Fibroblast of peridontal ligament (primary cell): ENCODE data around the gene MIGA1.

Experiments
- DNase-seq: peaks from one replicate; pipeline ENCODE4 v3.0.0-alpha.2; 2010; ENCODE audit errors: extremely low read depth

Gene MIGA1

DNA sequence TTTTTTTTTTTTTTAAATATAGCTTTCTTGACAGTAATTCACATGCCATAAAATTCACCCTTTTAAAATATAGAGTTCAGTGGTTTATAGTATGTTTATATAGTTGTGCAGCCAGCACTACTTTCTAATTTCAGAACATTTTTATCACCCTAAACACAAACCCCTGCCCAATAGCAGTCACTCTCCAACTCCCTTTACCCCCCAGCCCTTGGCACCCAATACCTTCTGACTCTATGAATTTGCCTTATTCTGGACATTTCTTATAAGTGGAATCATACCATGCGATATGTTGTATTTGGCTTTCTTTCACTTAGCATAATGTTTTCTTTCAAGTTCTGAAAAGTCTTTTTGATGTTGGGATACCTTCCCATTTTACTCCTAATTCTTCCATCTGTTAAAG is 66.5 kb downstream of the MIGA1 start:
- no peak for DNase-seq

DNA sequence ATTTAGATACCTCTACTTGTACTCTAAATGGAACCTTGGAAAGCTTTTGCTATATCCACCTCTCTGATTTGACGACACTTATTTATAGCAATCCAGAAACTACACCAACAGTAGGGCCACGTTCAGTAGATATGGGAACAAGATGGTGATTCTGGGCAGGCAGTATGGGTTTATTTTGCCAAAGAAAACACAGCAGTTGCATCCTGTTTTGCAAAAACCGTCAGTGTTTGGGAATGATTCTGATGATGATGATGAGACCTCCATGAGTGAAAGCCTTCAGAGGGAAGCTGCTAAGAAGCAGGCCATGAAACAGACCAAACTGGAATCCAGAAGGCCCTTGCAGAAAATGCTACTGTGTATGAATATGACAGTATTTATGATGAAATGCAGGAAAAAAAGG is 67.5 kb downstream of the MIGA1 start:
- no peak for DNase-seq

DNA sequence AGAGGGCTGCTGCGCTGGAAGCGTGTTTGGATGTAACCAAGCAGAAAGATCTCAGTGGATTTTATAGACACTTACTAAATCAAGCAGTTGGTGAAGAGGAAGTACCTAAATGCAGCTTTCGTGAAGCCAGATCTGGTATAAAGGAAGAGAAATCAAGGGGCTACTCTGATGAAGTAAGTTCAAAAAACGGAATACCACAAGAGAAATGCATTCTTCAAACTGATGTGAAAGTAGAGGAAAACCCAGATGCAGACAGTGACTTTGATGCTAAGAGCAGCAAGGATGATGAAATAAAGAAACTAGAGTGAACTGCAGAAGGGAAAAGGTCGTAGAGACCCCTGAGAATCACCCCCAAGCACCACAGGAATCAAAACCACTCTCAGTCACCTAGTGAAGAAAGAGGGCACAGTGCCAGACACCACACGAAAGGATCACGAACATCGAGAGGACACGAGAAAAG is 68.2 kb downstream of the MIGA1 start:
- no peak for DNase-seq

DNA sequence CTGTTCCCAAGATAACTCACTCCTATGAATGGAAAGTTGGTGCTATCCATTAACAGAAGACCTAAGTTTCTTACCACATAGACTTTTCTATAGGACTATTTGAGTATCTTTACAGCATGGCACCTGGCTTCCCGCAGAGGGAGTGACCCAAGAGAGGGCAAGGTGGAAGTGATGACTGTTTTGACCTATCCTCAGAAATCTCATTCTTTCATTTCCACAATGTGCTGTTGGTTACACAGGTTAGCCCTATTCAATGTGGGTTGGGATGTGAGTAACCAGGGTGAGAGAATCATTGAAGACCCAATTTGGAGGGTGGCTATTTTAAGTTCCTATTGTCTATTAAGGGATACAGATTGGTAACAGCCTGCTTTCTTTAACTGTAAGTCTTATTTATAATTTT is 70.6 kb downstream of the MIGA1 start:
- DNase-seq, result no peak

DNA sequence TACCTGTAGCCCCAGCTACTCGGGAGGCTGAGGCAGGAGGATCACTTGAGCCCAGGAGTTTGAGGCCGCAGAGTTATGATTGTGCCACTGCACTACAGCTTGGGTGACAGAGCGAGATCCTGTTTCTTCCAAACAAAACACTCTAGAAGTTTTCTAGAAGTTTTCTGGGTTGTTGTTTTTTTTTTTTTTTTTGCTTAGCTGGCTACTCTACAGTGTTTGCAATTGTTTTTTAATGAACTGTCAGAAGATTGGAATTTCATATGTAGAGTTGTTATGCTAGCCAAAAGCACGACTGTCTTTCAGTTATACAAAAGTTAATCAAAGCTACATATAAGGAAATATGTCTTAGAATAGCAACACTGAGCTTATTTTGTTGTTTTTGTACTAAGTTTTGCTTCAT is 78.1 kb downstream of the MIGA1 start:
- DNase-seq, result peak; percentile 48

DNA sequence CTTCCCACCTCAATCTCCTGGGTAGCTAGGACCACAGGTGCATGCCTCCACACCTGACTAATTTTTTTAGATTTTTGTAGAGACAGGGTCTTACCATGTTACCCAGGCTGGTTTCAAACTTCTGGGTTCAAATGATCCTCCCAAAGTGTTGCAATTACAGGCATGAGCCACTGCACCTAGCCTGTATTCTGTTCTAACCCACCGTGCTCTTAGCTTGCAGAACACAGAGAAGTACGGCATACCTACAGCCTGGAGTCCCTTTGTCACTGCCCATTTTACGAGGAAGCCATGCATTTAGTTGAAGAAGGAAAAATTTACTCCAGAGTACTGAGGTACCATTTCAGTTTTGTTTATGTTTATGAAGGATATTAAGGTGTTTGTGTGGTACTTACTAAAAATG is 79.3 kb downstream of the MIGA1 start:
- DNase-seq, result no peak

DNA sequence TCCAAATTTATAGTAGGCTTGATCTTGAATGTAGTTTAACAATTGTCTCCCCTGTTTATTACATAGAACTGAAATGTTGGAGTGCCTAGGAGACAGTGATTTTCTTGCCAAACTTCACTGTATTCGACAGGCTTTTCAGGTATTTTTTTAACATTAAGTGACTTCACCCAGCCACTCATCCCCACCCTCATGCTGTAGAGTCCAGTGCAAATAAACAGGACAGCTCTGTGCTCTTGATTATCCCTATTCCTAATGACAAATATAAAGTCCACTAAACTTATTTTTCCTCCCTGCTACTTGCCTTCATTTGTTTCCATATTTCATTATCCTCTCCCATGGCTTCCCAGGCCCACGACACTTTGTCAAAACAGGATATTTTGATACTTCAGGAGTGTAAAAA is 79.8 kb downstream of the MIGA1 start:
- DNase-seq, result no peak

DNA sequence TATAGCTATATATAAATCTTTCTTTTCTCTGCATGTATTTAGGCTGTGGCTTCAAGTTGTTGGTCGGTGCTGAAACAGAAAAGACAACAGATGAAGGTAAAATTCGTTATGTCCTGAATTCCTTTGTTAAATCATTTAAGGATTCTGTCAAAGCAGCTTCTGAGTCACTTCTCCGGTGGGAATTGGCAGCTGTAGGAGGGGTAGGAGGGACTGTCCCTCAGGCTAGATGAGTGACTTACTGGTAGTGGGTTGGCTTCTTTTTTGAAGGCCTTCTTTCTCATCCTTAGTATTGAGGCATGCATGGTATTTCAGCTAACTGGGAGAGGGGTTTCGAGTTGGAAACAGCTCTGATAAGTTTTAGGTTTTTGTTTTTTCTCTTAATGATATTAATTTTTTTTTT is 86.8 kb downstream of the MIGA1 start:
- DNase-seq, result no peak

DNA sequence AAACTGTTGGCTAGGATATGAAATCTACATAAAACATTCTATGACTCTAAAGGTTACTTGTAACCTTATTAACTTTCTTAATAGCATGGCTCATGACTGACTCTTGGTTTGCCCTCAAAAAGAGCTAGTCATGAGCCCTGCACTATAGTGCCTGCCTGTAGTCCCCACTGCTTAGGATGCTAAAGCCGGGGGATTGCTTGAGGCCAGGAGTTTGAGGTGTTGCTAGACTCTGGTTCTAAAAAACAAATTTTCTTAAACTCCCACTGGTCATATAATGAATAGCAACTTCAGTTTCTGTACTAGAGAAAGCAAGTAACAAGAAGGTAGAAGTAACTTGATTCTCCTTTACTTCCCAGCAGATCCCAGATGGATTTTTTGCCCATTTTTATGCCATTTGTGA is 93.2 kb downstream of the MIGA1 start:
- no peak for DNase-seq

DNA sequence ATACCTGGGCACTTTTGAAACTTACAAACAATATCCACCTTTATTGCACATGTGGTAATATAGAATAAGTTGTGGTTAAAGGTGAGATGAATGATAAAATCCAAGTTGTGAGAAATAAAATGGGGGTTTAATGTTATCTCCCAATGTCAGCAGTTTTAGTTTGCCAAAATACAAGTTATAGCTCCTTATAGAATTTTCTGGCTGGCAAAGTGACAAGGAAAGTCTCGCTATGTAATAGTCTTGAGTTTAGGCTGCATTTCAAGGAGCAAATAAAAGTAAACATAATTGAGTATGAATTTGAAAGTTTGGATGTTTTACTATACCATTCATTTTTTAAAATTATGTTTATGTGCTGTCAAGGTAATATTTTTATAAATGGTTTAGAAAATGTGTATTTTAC is 94.0 kb downstream of the MIGA1 start:
- no peak for DNase-seq

DNA sequence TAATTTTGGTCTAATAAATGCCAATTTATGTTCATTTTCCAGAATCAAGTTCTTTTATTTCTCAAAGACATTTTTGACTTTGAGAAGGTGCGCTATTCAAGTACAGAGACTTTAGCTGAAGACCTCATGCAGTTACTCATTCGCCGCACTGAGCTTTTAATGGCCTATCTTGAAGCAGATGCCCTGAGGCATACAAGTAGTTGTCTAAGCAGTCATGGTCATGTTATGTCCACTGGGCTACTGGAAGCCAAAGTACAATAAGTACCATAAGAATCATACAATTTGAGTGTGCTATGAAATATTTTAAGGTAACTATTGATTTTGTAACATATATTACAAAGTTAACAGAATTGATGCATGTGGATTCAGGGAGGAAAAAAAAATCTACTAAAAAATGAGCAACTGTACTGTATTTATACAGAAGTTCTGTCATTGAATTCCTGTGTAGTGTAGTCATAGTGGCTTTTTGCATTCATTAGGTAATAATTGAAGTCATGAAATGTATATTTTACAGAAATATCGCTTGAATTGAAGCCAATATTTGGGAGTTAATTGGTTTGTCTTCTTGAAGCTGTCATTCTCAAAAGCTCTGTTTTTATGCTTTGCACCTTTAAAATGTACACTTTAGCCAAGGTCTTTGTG is 95.5 kb downstream of the MIGA1 start:
- DNase-seq, result peak; percentile 30

DNA sequence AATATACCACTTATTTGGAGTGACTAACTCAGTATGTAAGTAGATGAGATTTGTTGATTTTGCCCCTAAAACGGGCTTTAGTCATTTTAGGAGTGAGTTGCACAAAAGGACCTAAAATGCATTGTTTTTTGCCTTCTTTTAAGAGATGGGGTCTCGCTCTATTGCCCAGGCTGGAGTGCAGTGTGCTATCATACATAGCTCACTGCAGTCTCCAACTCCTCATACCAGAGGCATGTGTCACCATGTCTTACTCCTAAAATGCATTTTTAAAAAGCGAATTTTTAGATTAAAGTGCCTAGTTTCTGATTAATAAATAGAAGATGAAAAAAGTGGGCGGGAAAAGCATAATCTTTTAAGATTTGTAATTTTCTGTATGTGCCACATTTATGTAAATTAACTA is 97.4 kb downstream of the MIGA1 start:
- DNase-seq, result peak; percentile 45

DNA sequence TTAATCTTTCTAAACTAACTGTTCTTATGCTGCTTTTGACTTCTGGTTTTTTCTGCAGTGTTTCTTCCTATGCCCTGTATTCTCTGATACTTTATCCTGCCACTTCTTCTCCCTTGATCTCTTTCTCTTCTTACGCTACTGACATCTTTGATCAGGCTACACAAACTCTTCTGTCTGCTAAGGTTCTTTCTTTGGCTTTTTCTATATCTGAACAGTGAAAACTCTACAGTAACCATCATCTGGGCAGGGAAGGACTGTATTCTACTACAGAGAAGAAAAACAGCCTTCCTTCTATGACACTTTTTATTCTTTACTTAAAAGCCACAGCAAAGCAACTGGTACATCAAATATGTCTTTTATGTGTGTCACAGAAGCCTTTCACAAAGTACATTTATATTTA is 101.6 kb downstream of the MIGA1 start:
- no peak for DNase-seq

DNA sequence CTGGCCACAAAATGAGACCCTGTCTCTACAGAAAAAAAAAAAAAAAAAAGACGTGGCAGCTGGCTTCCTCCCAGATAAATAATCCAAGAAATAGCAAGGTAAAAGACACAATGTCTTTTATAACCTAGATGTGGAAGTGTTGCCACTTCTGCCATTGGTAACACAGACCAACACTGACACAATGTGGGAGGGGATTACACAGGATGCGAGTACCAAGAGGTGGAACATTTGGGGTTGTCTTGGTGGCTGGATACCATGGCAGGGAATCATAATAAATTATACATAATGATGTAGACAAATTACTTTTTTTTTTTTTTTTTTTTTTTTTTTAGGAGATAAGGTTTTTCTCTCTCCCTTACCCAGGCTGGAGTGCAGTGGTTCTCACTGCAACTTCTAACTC is 103.0 kb downstream of the MIGA1 start:
- DNase-seq, result no peak

DNA sequence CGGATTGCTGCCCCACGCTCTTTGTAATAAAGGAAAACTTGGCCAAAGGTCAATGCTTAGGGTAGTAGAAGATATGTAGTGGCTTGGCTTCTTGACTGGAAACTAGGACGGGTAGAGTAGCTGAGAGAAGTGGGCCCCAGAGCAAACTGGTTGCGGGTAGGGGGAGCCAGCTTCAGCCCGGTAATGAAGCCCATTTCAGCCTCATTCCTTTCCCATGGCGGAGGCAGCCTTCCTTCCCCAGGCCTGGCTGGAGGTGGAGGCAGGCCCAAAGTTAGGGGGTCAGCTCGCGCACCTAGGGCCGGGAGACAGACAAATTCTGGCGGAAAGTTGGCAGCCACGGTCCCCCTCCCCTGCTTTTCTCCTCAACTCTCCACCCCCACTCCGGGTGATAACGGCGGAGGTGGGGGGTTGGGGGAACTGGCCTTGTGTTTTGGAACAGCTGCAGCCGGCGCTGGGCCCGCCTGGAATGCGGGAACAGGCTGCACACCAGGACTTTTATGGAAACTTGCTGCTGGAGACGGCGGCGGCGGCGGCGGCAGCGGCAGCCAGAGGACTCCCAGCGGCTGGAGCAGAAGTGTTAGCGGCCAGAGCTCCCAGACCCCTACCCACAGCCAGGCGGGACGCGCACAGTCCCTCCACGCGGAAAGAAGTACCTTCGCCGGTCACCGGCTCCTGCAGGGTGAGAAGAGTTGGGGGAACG is 108.8 kb downstream of the MIGA1 start, which contains the start of gene NEXN:
NEXN (plus strand) TSS at position 544 of the 700 bp plus-strand sequence. CDS start 27,483 bp downstream, outside the sequence.
- DNase-seq, result peak; percentile 89

DNA sequence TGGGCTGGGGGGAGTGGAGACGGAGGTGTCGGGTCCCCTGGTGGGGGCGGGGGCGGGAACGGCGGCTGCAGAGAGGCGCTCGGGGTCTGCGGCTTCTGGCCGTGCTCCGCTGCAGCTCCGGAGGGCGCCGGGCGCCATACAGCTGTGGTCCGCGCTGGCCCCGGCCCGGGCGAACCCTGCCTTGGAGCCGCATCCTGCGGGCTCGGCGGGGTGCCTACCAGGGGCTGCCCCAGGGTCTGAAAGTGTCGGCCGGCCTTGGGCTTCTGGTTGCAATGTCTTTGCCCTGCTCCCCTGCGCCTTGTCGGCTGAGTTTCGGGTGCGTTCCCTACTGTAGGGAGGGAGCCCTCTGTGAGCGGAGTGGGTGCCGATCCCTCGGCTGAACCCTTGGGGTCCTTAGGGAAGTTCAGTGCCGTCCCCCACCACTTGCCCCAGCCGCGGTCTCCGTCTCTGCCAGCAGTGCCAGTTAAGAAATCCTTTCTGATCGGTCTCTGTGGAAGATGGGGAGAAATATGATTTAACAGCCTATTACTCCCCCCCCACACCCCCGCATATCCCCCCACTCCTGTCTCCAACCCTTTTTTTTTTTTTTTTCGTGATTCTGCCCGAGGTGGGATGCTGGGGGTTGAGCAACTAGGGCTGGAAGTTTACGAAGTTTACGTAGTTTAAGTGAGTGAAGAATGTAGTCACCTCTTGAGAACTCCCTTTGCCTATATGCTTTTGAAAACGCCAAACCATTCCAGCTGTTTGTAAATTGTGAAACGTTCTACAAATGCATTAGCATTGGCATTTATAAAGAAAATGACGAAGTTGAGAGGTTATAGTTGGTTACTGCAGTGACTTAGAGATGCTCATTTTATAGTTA is 109.6 kb downstream of the MIGA1 start:
- peak; percentile 79 for DNase-seq

DNA sequence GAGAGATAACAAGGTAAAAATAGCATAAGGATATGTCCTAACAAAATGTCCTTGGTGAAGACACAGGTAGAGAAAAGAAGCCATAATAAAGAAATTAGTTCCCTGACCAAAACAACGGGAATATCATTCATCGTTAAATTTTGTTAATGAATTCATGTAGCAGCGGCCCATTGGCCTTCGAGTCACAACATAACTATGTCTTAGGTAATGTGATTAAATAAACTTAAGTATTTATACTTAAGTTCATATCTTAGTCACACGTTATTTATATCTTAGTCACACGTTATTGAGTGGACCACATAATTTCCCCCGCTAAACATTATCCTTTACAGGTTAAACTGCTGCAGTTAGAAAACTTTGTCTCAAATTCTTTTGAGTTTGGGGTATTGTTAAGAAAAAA is 110.2 kb downstream of the MIGA1 start:
- DNase-seq, result peak; percentile 81

DNA sequence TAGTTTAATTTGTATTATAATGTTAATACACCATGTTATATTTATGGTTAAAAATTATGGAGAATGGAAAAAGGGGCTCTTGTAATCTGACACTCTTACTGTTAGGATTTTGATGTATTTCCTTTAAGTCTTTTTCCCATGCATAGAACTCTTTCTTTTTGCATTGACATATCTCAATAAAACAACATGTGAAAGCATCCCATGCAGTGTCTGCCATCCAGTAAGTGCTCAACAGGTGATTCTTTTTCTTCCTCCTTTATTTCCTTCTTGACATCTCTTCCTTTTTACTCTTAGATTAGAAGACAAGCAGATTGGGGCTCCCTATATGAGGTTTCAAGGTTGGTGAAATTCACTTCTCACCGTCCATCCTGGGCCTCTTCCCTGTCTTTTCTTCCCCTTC is 111.8 kb downstream of the MIGA1 start:
- no peak for DNase-seq

DNA sequence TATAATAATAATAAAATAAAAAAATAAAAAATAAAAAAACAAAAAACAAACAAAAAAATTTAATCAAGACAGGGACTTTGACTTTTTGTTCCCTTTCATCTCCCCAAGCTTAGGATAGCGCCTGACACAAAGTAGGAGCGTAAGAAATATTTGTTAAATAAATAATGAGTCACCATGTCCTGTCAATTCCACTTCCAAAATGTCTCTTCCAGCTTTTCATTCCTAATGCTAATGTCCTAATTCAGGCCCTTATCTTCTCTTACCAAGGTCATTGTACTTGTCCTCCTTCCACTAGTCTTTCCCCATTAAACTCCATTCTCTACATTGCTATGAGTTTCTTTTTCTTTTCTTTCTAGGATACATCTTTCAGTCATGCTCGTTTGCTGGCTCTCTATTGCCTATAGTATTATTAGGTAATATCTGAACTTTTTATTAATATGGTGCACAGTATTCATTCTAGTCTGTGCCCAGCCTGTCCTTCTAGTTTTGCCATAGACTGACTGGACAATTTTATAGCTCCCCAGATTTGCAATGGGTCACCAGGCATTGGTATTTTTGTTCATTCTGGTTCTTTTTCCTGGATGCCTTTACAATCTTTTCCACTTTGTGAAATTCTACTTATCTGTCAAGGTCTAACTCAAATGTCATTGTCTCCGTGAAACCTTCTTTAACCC is 120.3 kb downstream of the MIGA1 start:
- no peak for DNase-seq

DNA sequence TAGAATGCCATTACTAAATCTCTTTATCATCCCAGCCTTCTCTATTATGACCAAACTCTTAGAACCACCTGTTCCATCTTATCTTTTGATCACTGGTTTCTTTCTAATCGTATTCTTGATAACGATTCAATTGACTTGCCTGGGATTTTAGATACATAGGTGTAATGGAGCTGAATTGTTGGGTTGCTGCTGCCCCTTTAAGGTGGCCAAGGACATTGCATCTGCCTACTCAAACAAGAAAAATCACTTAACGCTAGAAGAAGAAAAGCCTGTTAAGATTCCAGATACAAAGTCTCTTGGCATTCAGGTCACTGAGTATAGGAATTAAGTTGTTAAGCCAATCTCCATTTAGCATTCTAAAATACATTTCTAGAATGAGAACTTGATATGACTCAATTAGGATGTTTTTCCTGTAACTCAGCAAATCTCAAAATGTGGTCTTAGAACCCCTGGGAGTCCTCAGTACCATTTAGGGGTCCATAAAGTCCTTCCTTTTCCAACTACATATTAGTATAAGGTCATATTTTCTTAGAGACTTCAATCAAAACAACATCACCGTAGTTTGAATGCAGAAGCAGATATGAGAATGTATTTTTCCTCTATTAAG is 121.3 kb downstream of the MIGA1 start:
- DNase-seq, result peak; percentile 81

DNA sequence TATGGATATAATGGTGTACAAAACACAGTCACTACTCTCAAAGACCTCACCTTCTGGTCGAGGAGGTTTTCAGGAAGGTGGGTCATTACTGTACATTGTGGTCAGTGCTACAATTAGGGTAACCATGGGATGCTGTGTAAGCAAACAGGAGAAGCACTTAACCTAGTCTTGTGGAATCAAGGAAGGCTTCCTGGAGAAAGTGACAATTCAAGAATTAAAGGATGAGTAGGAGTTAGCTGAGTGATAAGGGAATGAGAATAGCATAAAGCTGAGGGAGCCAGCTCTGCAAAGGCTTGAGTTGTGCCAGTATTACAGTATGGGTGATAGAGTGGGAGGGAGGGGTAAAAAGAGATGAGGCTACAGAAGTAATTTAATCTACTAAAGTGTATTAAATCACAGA is 126.2 kb downstream of the MIGA1 start:
- DNase-seq, result no peak
